Coronary artery (tissue), 2 donors: ENCODE results near the gene IPCEF1.

ENCODE experiments used
- DNase-seq: peaks from one replicate; pipeline ENCODE4 v3.0.0-alpha.2; 2017; ENCODE audit warnings: low spot score
- H3K27ac ChIP-seq, 2 donors: fragments of 200-600 bp; sonication (generic); one replicate each; pipeline ENCODE4 v1.5.1; 2016 to 2019
- H3K4me3 ChIP-seq: fragments of 200-600 bp; sonication (generic); 2 replicates; pipeline ENCODE4 v1.5.1; 2016; ENCODE audit warnings: mild to moderate bottlenecking, moderate library complexity
- CTCF ChIP-seq: fragments of 200-600 bp; sonication (generic); IDR thresholded peaks from one replicate; pipeline ENCODE4 v1.5.1; 2019; ENCODE audit warnings: antibody characterized with exemption

IPCEF1 gene

GRCh38 chr6:154297210-154297609 is 59.4 kb downstream of the IPCEF1 start:
- TF ChIP-seq CTCF, result no peak
- no peak for DNase-seq
- H3K4me3 ChIP-seq, result no peak overlapping the region
- H3K27ac ChIP-seq, result no peak overlapping the region

- no peak for DNase-seq
- Histone ChIP-seq H3K4me3 (no peak overlapping the region), H3K27ac (no peak overlapping the region)
- no peak for TF ChIP-seq CTCF
Observed at GRCh38 chr6:154295733-154296132, 60.9 kb downstream of the IPCEF1 start.

GRCh38 chr6:154292855-154293519 is 63.6 kb downstream of the IPCEF1 start:
- Histone ChIP-seq H3K4me3 (no peak overlapping the region), H3K27ac (no peak overlapping the region)
- DNase-seq, result no peak
- no peak for TF ChIP-seq CTCF

GRCh38 chr6:154292066-154292465 is 64.5 kb downstream of the IPCEF1 start:
- DNase-seq, result no peak
- H3K27ac ChIP-seq, result no peak overlapping the region
- TF ChIP-seq CTCF, result no peak
- no peak overlapping the region for H3K4me3 ChIP-seq

DNA sequence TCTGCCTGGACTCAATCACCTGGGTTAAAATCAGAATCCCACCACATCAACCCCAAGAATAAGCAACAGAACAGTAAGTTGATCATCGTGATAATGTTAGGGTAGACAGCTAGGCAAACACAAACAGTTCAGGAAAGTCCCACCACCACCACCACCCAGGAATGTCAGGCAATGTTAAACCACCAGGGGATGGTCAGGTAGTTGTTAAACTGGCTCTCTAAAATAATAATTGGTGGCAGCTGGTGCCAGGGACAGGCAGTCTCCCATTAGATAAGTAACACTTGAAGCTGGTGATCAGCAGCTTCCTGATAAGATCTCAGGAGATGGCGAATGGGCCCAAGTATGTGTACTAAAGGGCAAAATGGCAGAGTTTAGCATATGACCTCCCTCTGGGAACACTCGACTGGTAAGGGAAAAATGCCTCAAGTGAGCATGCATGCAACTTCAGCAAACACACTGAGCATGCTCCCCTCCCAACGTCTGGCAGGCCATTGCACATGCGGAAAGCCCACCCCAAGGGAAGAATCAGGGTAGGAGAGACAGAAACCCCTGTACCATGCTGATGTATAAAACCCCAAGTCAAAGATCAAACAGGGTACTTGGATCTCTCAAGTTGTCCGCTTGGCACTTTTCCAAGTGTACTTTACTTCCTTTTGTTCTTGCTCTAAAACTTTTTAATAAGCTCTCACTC is 66.6 kb downstream of the IPCEF1 start:
- H3K27ac ChIP-seq, result no peak overlapping the region
- TF ChIP-seq CTCF, result no peak
- DNase-seq, result no peak

DNA sequence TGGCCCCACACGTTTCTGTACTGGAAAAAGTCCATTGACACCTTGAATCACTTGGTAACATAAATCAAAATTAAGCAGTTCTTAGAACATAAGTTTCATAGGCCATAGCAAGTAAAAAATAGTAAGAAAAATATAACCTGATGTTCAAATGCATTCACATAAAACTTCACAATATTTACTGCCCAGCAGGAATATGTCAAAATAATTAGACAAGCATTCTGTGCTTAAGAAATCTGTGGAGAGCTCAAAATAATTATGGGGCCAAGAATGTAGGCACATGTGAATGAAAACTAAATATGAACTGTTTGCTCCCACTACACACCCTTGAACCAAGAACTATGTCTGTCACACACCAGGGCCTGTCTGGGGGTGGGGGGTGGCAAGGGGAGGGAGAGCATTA is 70.8 kb downstream of the IPCEF1 start:
- H3K4me3 ChIP-seq, result no peak overlapping the region
- H3K27ac ChIP-seq, result no peak overlapping the region
- DNase-seq, result no peak
- no peak for TF ChIP-seq CTCF

More for the DNA sequence above, 66.6 kb downstream of the IPCEF1 start:
- H3K4me3 ChIP-seq, result no peak overlapping the region

DNA sequence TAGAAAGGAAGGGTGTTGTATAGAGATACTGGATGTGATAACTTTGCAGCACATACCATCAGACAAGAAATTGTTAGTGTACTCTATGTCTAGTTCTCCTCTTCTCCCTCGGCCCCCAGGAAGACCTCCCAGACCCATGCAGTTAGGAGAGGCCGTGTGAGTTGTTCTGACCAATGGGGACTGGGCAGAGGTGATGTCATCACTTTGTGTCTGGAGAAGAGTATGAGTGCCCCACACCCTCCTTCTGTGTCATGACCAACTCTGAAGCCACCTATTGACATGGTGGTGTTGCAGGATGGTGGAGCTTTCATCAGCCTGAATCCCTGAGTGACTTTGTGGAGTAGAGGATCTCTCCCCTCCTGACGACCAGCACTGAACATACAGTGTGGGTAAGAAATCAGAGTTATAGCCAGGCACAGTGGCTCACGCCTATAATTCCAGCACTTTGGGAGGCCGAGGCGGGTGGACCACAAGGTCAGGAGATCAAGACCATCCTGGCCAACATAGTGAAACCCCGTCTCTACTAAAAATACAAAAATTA is 72.2 kb downstream of the IPCEF1 start:
- no peak for TF ChIP-seq CTCF
- Histone ChIP-seq H3K27ac (no peak overlapping the region), H3K4me3 (no peak overlapping the region)
- no peak for DNase-seq
